ENCODE results near the gene VWA8. TPM values are rescaled to one million over a fixed set of nuclear protein-coding genes. Genes with fewer than 3 reads are reported as not detected.

The VWA8 gene
- total RNA-seq, 4 donors from 2014 or later: 27.1 to 39.7 (median 30.4) TPM

- Histone ChIP-seq H3K27me3 (no peaks in the 10 kb centered on the region), H3K9me3 (no peaks in the 10 kb centered on the region), H3K36me3 (no peaks in the 10 kb centered on the region), H3K4me1 (peaks cover 0 to 3% of the 10 kb centered on the region in 2 donors), H3K4me3 (replicated peaks in 1 of 3) (no peak overlapping the region), H3K27ac (no peak overlapping the region)
- no peak for DNase-seq
- intact Hi-C loops (cut with DNase I): no loop called here
- TF ChIP-seq CTCF (IDR thresholded peaks at IDR 0.05) (no peak), POLR2A (IDR thresholded peaks at IDR 0.05) (no peak)
These were observed 21.5 kb downstream of the VWA8 start for GRCh38 chr13:41939398-41939797.

GRCh38 chr13:41938918-41939317 lies 22.0 kb downstream of the VWA8 start:
- H3K4me3 ChIP-seq (replicated peaks in 1 of 3): no peak overlapping the region
- H3K36me3 ChIP-seq: no peaks in the 10 kb centered on the region
- no peaks in the 10 kb centered on the region for H3K27me3 ChIP-seq
- 90 to 92% methylated on average over 1 of the region's 1 CpG for WGBS, 2 donors
- intact Hi-C loops (cut with DNase I): no loop called here
- no peak for DNase-seq
- no peak for TF ChIP-seq POLR2A (IDR thresholded peaks at IDR 0.05)
- TF ChIP-seq CTCF (IDR thresholded peaks at IDR 0.05): no peak
- H3K9me3 ChIP-seq: no peaks in the 10 kb centered on the region
- peaks cover 0 to 3% of the 10 kb centered on the region in 2 donors for H3K4me1 ChIP-seq
- no peak overlapping the region for H3K27ac ChIP-seq

- Histone ChIP-seq H3K27me3 (no peaks in the 10 kb centered on the region), H3K4me1 (no peaks in the 10 kb centered on the region), H3K27ac (no peak overlapping the region), H3K9me3 (no peaks in the 10 kb centered on the region), H3K36me3 (no peaks in the 10 kb centered on the region), H3K4me3 (replicated peaks in 1 of 3) (no peak overlapping the region)
- intact Hi-C loops (cut with DNase I): no loop called here
- no peak for DNase-seq
- TF ChIP-seq CTCF (IDR thresholded peaks at IDR 0.05) (no peak), POLR2A (IDR thresholded peaks at IDR 0.05) (no peak)
- 97 to 99% methylated on average over 5 of the region's 5 CpGs for WGBS, 2 donors
These were observed 23.5 kb downstream of the VWA8 start for GRCh38 chr13:41937388-41937787.

GRCh38 chr13:41935501-41935900 lies 25.4 kb downstream of the VWA8 start:
- Histone ChIP-seq H3K27ac (no peak overlapping the region), H3K4me1 (no peaks in the 10 kb centered on the region), H3K27me3 (no peaks in the 10 kb centered on the region), H3K4me3 (replicated peaks in 1 of 3) (no peak overlapping the region), H3K9me3 (no peaks in the 10 kb centered on the region), H3K36me3 (no peaks in the 10 kb centered on the region)
- no peak for DNase-seq
- intact Hi-C loops (cut with DNase I): no loop called here
- TF ChIP-seq CTCF (IDR thresholded peaks at IDR 0.05) (no peak), POLR2A (IDR thresholded peaks at IDR 0.05) (no peak)
- 80 to 83% methylated on average over 1 of the region's 1 CpG for WGBS, 2 donors

GRCh38 chr13:41934994-41935393 lies 25.9 kb downstream of the VWA8 start:
- H3K4me3 ChIP-seq (replicated peaks in 1 of 3): no peak overlapping the region
- H3K36me3 ChIP-seq: no peaks in the 10 kb centered on the region
- no peaks in the 10 kb centered on the region for H3K9me3 ChIP-seq
- DNase-seq: no peak
- intact Hi-C loops (cut with DNase I): no loop called here
- TF ChIP-seq POLR2A (IDR thresholded peaks at IDR 0.05) (no peak), CTCF (IDR thresholded peaks at IDR 0.05) (no peak)
- H3K27ac ChIP-seq: no peak overlapping the region
- 98% methylated on average over 1 of the region's 1 CpG for WGBS, 2 donors
- no peaks in the 10 kb centered on the region for H3K4me1 ChIP-seq
- no peaks in the 10 kb centered on the region for H3K27me3 ChIP-seq

Measured in thyroid gland (tissue), 4 donors.